ENCODE results near the gene WDR27. TPM values are rescaled to one million over a fixed set of nuclear protein-coding genes. Genes with fewer than 3 reads are reported as not detected.

Gene WDR27
- total RNA-seq, 2 experiments from 2014 or later, result 48.8 to 49.6 TPM

DNA sequence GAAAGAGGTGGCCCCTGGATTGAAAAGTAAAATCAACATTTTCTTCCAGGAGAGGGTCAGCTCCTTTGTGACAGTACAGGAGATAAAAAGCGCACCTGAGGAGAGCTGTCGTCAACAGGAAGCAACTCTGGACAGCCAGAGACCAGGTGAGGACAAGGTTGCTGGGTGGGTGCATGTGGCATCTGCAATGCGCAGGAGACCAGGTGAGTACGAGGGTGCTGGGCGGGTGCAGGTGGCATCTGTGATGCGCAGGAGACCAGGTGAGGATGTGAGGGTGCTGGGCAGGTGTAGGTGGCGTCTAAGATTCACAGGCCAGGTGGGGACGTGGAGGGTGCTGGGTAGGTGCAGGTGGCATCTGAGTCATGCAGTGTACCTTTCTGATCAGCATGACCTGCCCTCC lies 38.4 kb downstream of the WDR27 start:
- H3K27me3 Mint-ChIP-seq, result no peaks in the 10 kb centered on the region
- TF ChIP-seq, protein P1, sequence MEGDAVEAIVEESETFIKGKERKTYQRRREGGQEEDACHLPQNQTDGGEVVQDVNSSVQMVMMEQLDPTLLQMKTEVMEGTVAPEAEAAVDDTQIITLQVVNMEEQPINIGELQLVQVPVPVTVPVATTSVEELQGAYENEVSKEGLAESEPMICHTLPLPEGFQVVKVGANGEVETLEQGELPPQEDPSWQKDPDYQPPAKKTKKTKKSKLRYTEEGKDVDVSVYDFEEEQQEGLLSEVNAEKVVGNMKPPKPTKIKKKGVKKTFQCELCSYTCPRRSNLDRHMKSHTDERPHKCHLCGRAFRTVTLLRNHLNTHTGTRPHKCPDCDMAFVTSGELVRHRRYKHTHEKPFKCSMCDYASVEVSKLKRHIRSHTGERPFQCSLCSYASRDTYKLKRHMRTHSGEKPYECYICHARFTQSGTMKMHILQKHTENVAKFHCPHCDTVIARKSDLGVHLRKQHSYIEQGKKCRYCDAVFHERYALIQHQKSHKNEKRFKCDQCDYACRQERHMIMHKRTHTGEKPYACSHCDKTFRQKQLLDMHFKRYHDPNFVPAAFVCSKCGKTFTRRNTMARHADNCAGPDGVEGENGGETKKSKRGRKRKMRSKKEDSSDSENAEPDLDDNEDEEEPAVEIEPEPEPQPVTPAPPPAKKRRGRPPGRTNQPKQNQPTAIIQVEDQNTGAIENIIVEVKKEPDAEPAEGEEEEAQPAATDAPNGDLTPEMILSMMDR (IDR thresholded peaks at IDR 0.05), result no peak
- ATAC-seq (no peak), DNase-seq (no peak)
- CTCF ChIA-PET, result no interaction called here
- no peak overlapping the region for H3K4me3 Mint-ChIP-seq
- POLR2A ChIA-PET, result no interaction called here
- H3K9me3 Mint-ChIP-seq, result no peaks in the 10 kb centered on the region
- H3K36me3 Mint-ChIP-seq (ENCODE audit: low read depth), result peaks cover 41% of the 10 kb centered on the region
- intact Hi-C loops (cut with micrococcal nuclease), result no loop called here
- no peaks in the 10 kb centered on the region for H3K4me1 Mint-ChIP-seq (ENCODE audit: low read depth)
- no peak overlapping the region for H3K27ac Mint-ChIP-seq

GRCh38 chr6:169661391-169661756 lies 40.5 kb downstream of the WDR27 start:
- CTCF ChIA-PET, result no interaction called here
- peaks cover 38% of the 10 kb centered on the region for H3K36me3 Mint-ChIP-seq (ENCODE audit: low read depth)

GRCh38 chr6:169660751-169661390 lies 41.0 kb downstream of the WDR27 start:
- no peaks in the 10 kb centered on the region for H3K27me3 Mint-ChIP-seq
- DNase-seq (no peak), ATAC-seq (no peak)
- H3K9me3 Mint-ChIP-seq, result no peaks in the 10 kb centered on the region
- ChIA-PET POLR2A (no interaction called here), CTCF (no interaction called here)
- TF ChIP-seq, protein P1 (IDR thresholded peaks at IDR 0.05), result no peak
- H3K27ac Mint-ChIP-seq, result no peak overlapping the region
- peaks cover 37% of the 10 kb centered on the region for H3K36me3 Mint-ChIP-seq (ENCODE audit: low read depth)
- H3K4me3 Mint-ChIP-seq, result no peak overlapping the region
- intact Hi-C loops (cut with micrococcal nuclease), result no loop called here
- no peaks in the 10 kb centered on the region for H3K4me1 Mint-ChIP-seq (ENCODE audit: low read depth)

More at GRCh38 chr6:169661391-169661756, 40.5 kb downstream of the WDR27 start:
- DNase-seq, result no peak
- POLR2A ChIA-PET, result no interaction called here
- Mint-ChIP-seq H3K4me1 (ENCODE audit: low read depth) (no peaks in the 10 kb centered on the region), H3K27ac (no peak overlapping the region), H3K27me3 (no peaks in the 10 kb centered on the region), H3K4me3 (no peak overlapping the region), H3K9me3 (no peaks in the 10 kb centered on the region)
- TF ChIP-seq, protein P1 (IDR thresholded peaks at IDR 0.05), result no peak
- intact Hi-C loops (cut with micrococcal nuclease), result no loop called here
- ATAC-seq, result no peak

- H3K36me3 Mint-ChIP-seq (ENCODE audit: low read depth), result peaks cover 37% of the 10 kb centered on the region
- DNase-seq, result no peak
- POLR2A ChIA-PET, result no interaction called here
- peaks cover under 1% of the 10 kb centered on the region for H3K4me1 Mint-ChIP-seq (ENCODE audit: low read depth)
- ATAC-seq, result no peak
- no peak overlapping the region for H3K27ac Mint-ChIP-seq
- H3K27me3 Mint-ChIP-seq, result no peaks in the 10 kb centered on the region
- TF ChIP-seq, protein P1 (IDR thresholded peaks at IDR 0.05), result no peak
- intact Hi-C loops (cut with micrococcal nuclease), result no loop called here
- CTCF ChIA-PET, result no interaction called here
- no peak overlapping the region for H3K4me3 Mint-ChIP-seq
- no peaks in the 10 kb centered on the region for H3K9me3 Mint-ChIP-seq
Measured at GRCh38 chr6:169659820-169660610, 41.8 kb downstream of the WDR27 start.

GRCh38 chr6:169657284-169657610 lies 44.6 kb downstream of the WDR27 start:
- CTCF ChIA-PET, result no interaction called here

More at GRCh38 chr6:169657284-169657610, 44.6 kb downstream of the WDR27 start:
- Mint-ChIP-seq H3K4me1 (ENCODE audit: low read depth) (peaks cover 2% of the 10 kb centered on the region), H3K4me3 (no peak overlapping the region), H3K27me3 (no peaks in the 10 kb centered on the region), H3K9me3 (no peaks in the 10 kb centered on the region), H3K36me3 (ENCODE audit: low read depth) (peaks cover 22% of the 10 kb centered on the region), H3K27ac (no peak overlapping the region)
- POLR2A ChIA-PET, result no interaction called here
- intact Hi-C loops (cut with micrococcal nuclease), result no loop called here
- ATAC-seq, result no peak
- TF ChIP-seq, protein P1 (IDR thresholded peaks at IDR 0.05), result no peak
- no peak for DNase-seq
